Neuron (in vitro differentiated cells): ENCODE results near the gene CD70.
"Not testable (repeated sequence)": the region's sequence is repeated elsewhere in the genome, so short reads cannot be mapped to it uniquely, and the experiment has no call there.

Source experiments
- H2AFZ ChIP-seq: one replicate; pipeline ENCODE4 v1.6.1; 2013; ENCODE audit warnings: low read depth, mild to moderate bottlenecking, inconsistent platforms, low read length, moderate library complexity
- H3K27me3 ChIP-seq: one replicate; pipeline ENCODE4 v1.6.1; 2013; ENCODE audit warnings: low read length; ENCODE audit not compliant: insufficient read depth
- H3K36me3 ChIP-seq: one replicate; pipeline ENCODE4 v1.6.1; 2013; ENCODE audit warnings: low read length; ENCODE audit not compliant: insufficient read depth
- H3K4me1 ChIP-seq: one replicate; pipeline ENCODE4 v1.6.1; 2013; ENCODE audit warnings: low read length; ENCODE audit not compliant: insufficient read depth
- H3K4me3 ChIP-seq: 2 replicates; pipeline ENCODE4 v1.5.1; 2013; ENCODE audit warnings: mild to moderate bottlenecking, low read length, moderate library complexity
- H3K9me3 ChIP-seq: one replicate; pipeline ENCODE4 v1.6.1; 2013; ENCODE audit warnings: low read length

CD70 gene

GRCh38 chr19:6606276-6607070 lies 15.5 kb upstream of the CD70 start:
- H3K27me3 ChIP-seq, H3K4me1 ChIP-seq, H3K36me3 ChIP-seq, H3K4me3 ChIP-seq, H2AFZ ChIP-seq, H3K9me3 ChIP-seq: not testable (repeated sequence)

- H2AFZ ChIP-seq, result no peak overlapping the region
- peaks cover 4% of the 10 kb centered on the region for H3K27me3 ChIP-seq
- no peaks in the 10 kb centered on the region for H3K9me3 ChIP-seq
- no peak overlapping the region for H3K4me3 ChIP-seq
- no peaks in the 10 kb centered on the region for H3K36me3 ChIP-seq
- H3K4me1 ChIP-seq, result no peaks in the 10 kb centered on the region
Measured at GRCh38 chr19:6604906-6605305, 14.0 kb upstream of the CD70 start.

- Histone ChIP-seq H3K9me3 (no peaks in the 10 kb centered on the region), H3K36me3 (no peaks in the 10 kb centered on the region), H3K4me3 (no peak overlapping the region), H2AFZ (no peak overlapping the region), H3K27me3 (peaks cover 2% of the 10 kb centered on the region), H3K4me1 (no peaks in the 10 kb centered on the region)
Measured at GRCh38 chr19:6602729-6603114, 11.8 kb upstream of the CD70 start.

GRCh38 chr19:6601537-6602052 lies 10.6 kb upstream of the CD70 start:
- not testable (repeated sequence) for H3K4me3 ChIP-seq, H2AFZ ChIP-seq, H3K36me3 ChIP-seq, H3K9me3 ChIP-seq, H3K4me1 ChIP-seq, H3K27me3 ChIP-seq

- H3K4me3 ChIP-seq, H3K4me1 ChIP-seq, H3K36me3 ChIP-seq, H2AFZ ChIP-seq, H3K9me3 ChIP-seq, H3K27me3 ChIP-seq: not testable (repeated sequence)
Measured at GRCh38 chr19:6600951-6601536, 10.1 kb upstream of the CD70 start.

- Histone ChIP-seq H3K36me3 (no peaks in the 10 kb centered on the region), H3K9me3 (no peaks in the 10 kb centered on the region), H3K4me3 (no peak overlapping the region), H3K27me3 (peaks cover 6% of the 10 kb centered on the region), H3K4me1 (no peaks in the 10 kb centered on the region), H2AFZ (no peak overlapping the region)
Measured at GRCh38 chr19:6599866-6600454, 9.0 kb upstream of the CD70 start.

- H3K27me3 ChIP-seq, result peaks cover 12% of the 10 kb centered on the region
- H2AFZ ChIP-seq, H3K4me1 ChIP-seq, H3K9me3 ChIP-seq, H3K4me3 ChIP-seq, H3K36me3 ChIP-seq: not testable (repeated sequence)
Measured at GRCh38 chr19:6598254-6598892, 7.4 kb upstream of the CD70 start.

GRCh38 chr19:6597471-6598253 lies 6.7 kb upstream of the CD70 start:
- not testable (repeated sequence) for H3K4me1 ChIP-seq, H2AFZ ChIP-seq, H3K9me3 ChIP-seq, H3K4me3 ChIP-seq, H3K36me3 ChIP-seq
- H3K27me3 ChIP-seq, result peaks cover 12% of the 10 kb centered on the region

- Histone ChIP-seq H3K27me3 (peaks cover 12% of the 10 kb centered on the region), H3K9me3 (no peaks in the 10 kb centered on the region), H3K4me1 (no peaks in the 10 kb centered on the region), H3K4me3 (no peak overlapping the region), H2AFZ (no peak overlapping the region), H3K36me3 (no peaks in the 10 kb centered on the region)
Measured at GRCh38 chr19:6596621-6597020, 5.7 kb upstream of the CD70 start.

- no peaks in the 10 kb centered on the region for H3K36me3 ChIP-seq
- H2AFZ ChIP-seq, result no peak overlapping the region
- H3K4me3 ChIP-seq, result no peak overlapping the region
- peaks cover 2% of the 10 kb centered on the region for H3K4me1 ChIP-seq
- H3K27me3 ChIP-seq, result peaks cover 37% of the 10 kb centered on the region
- no peaks in the 10 kb centered on the region for H3K9me3 ChIP-seq
Measured at GRCh38 chr19:6593651-6594416, 2.9 kb upstream of the CD70 start.

- H3K4me3 ChIP-seq, result no peak overlapping the region
- H3K36me3 ChIP-seq, result no peaks in the 10 kb centered on the region
- peaks cover 9% of the 10 kb centered on the region for H3K4me1 ChIP-seq
- H2AFZ ChIP-seq, result peak overlapping the region; percentile 23
- H3K9me3 ChIP-seq, result no peaks in the 10 kb centered on the region
- peaks cover 62% of the 10 kb centered on the region for H3K27me3 ChIP-seq
Measured at GRCh38 chr19:6590258-6590826, 608 bp downstream of the CD70 start.

- Histone ChIP-seq H3K9me3 (no peaks in the 10 kb centered on the region), H3K36me3 (no peaks in the 10 kb centered on the region), H3K4me1 (peaks cover 9% of the 10 kb centered on the region), H3K27me3 (peaks cover 62% of the 10 kb centered on the region), H2AFZ (no peak overlapping the region), H3K4me3 (no peak overlapping the region)
Measured at GRCh38 chr19:6589711-6590257, 1.2 kb downstream of the CD70 start.
